K562 (cell line): ENCODE results near the gene STMN3. TPM values are rescaled to one million over a fixed set of nuclear protein-coding genes. Genes with fewer than 3 reads are reported as not detected.

ENCODE experiments used
- ATAC-seq: fragments of 200-7000 bp; cut with Tn5 transposase; 3 replicates; pipeline ENCODE4 v1.9.1; 2020; ENCODE audit warnings: moderate library complexity
- BruUV-seq: library from RNA; stranded (reverse); fragments of 400-500 nt; replicated peaks from 2 replicates; lab custom pipeline; 2021; lab: Mats Ljungman, UMichigan
- CTCF ChIA-PET: fragments of 300-600 bp; formaldehyde crosslinking; extraction: SDS; loops from one replicate; lab custom pipeline; 2021; ENCODE audit warnings: low intra/inter-chr PET ratio; lab: Yijun Ruan, JAX
- POLR2A ChIA-PET: fragments of 300-600, 350-650 bp; sonication (Branson Sonifier 250); formaldehyde crosslinking; extraction: SDS; loops from one replicate; lab custom pipeline; 2021; ENCODE audit warnings: antibody characterized with exemption, inconsistent platforms; lab: Yijun Ruan, JAX
- DNase-seq, 4 experiments: peaks; one replicate each; pipeline versions ENCODE4 v3.0.0 to v3.0.0-alpha.2; 2011 to 2018; ENCODE audit warnings: low spot score in 3 of 4, mixed read lengths in 3 of 4; ENCODE audit errors: extremely low read depth in 1 of 4
- FAIRE-seq: peaks from 2 replicates; lab custom pipeline; 2011; peaks lifted over from hg19 to GRCh38; lab: Jason Lieb, UNC
- H2AFZ ChIP-seq: 2 replicates; pipeline ENCODE4 v1.6.0; 2011; ENCODE audit warnings: low read depth, low read length, control low read depth, inconsistent platforms
- H3K27ac ChIP-seq: fragments of 200-600 bp; 3 replicates; pipeline ENCODE4 v1.8.0; 2011; ENCODE audit warnings: low read depth, mild to moderate bottlenecking, control low read depth, inconsistent platforms, low read length, moderate library complexity, mixed read lengths; ENCODE audit errors: extremely low read depth
- H3K27me3 ChIP-seq, 2 experiments: fragments of 300-600 bp in 1 of 2; 2 replicates in 1 of 2; 3 replicates in 1 of 2; pipeline versions ENCODE4 v1.6.0 to v1.8.0; 2011; ENCODE audit warnings: inconsistent platforms in 2 of 2, low read length in 2 of 2, mild to moderate bottlenecking in 1 of 2, mixed read lengths in 1 of 2, moderate library complexity in 1 of 2; ENCODE audit not compliant: control insufficient read depth in 2 of 2, insufficient read depth in 2 of 2
- H3K36me3 ChIP-seq: fragments of 300-600 bp; 3 replicates; pipeline ENCODE4 v1.8.0; 2011; ENCODE audit warnings: mild to moderate bottlenecking, low read length, inconsistent platforms; ENCODE audit not compliant: control insufficient read depth, insufficient read depth
- H3K4me1 ChIP-seq, 2 experiments: fragments of 200-600 bp in 1 of 2; replicated peaks in 1 of 2; 2 replicates in 1 of 2; 3 replicates in 1 of 2; pipeline versions ENCODE4 v1.5.1 to v1.8.0; 2011; ENCODE audit warnings: inconsistent platforms in 2 of 2, low read length in 2 of 2, mild to moderate bottlenecking in 1 of 2, mixed read lengths in 1 of 2, moderate library complexity in 1 of 2; ENCODE audit not compliant: control insufficient read depth in 2 of 2, insufficient read depth in 2 of 2
- H3K4me2 ChIP-seq: 2 replicates; pipeline ENCODE4 v1.6.1; 2011; ENCODE audit warnings: low read length, control low read depth, inconsistent platforms, mixed read lengths; ENCODE audit not compliant: insufficient read depth
- H3K4me3 ChIP-seq: fragments of 200-600 bp; sonication (generic), shearing (Covaris generic); 2 replicates; pipeline ENCODE4 v1.5.1; 2016; ENCODE audit warnings: control low read depth, inconsistent platforms
- H3K79me2 ChIP-seq: fragments of 200-600 bp; 3 replicates; pipeline ENCODE4 v1.8.0; 2011; ENCODE audit warnings: low read length, inconsistent platforms; ENCODE audit not compliant: control insufficient read depth, insufficient read depth
- H3K9ac ChIP-seq, 2 experiments: 2 replicates each; pipeline versions ENCODE4 v1.6.0 to v1.6.1; 2011; ENCODE audit warnings: low read depth in 2 of 2, low read length in 2 of 2, control low read depth in 1 of 2, inconsistent platforms in 1 of 2, mild to moderate bottlenecking in 1 of 2, mixed read lengths in 1 of 2; ENCODE audit not compliant: insufficient read depth in 1 of 2
- H3K9me1 ChIP-seq: one replicate; pipeline ENCODE4 v1.6.0; 2011; ENCODE audit warnings: inconsistent platforms, mild to moderate bottlenecking, low read length, moderate library complexity; ENCODE audit not compliant: control insufficient read depth, insufficient read depth
- H3K9me3 ChIP-seq: replicated peaks from 2 replicates; pipeline ENCODE4 v1.5.1; 2011; ENCODE audit warnings: low read depth, low read length, inconsistent platforms; ENCODE audit not compliant: control insufficient read depth, insufficient read depth
- H4K20me1 ChIP-seq: replicated peaks from 2 replicates; pipeline ENCODE4 v1.6.1; 2011; ENCODE audit warnings: low read length, inconsistent platforms, mixed read lengths; ENCODE audit not compliant: control insufficient read depth, insufficient read depth
- CEBPG ChIP-seq, 3 experiments: fragments of 200-800 bp in 1 of 3; sonication (Bioruptor generic) in 1 of 3; sonication (generic) in 1 of 3; formaldehyde crosslinking in 1 of 3; IDR thresholded peaks in 2 of 3; conservative IDR thresholded peaks in 1 of 3; 2 replicates each; pipeline versions ENCODE4 v1.6.1 to v1.8.0; 2016 to 2022; ENCODE audit warnings: missing compliant biosample characterization in 2 of 3, missing genetic modification characterization in 2 of 3, mild to moderate bottlenecking in 1 of 3, missing genetic modification reagents in 1 of 3
- CHD2 ChIP-seq: IDR thresholded peaks from 2 replicates; pipeline ENCODE4 v1.6.1; 2011; ENCODE audit warnings: low read depth, low read length
- JUN ChIP-seq, 2 experiments: sonication (generic) in 1 of 2; formaldehyde crosslinking in 1 of 2; IDR thresholded peaks; 2 replicates each; pipeline versions ENCODE4 v1.6.1 to v1.8.0; 2012 to 2022; ENCODE audit warnings: borderline replicate concordance in 2 of 2, mild to moderate bottlenecking in 2 of 2, improper control_type of control experiment in 1 of 2, low read depth in 1 of 2, low read length in 1 of 2, missing genetic modification reagents in 1 of 2
- KAT7 ChIP-seq: sonication (generic); formaldehyde crosslinking; IDR thresholded peaks from 2 replicates; pipeline ENCODE4 v1.8.0; 2022; ENCODE audit warnings: missing genetic modification reagents, mild to moderate bottlenecking, borderline replicate concordance
- KDM5B ChIP-seq: fragments of 200-600 bp; sonication (generic); IDR thresholded peaks from 2 replicates; pipeline ENCODE4 v1.6.1; 2012; ENCODE audit warnings: low read depth, mild to moderate bottlenecking, moderate library complexity, low read length, control low read depth, inconsistent platforms; ENCODE audit not compliant: insufficient replicate concordance
- MEIS2 ChIP-seq: fragments of 450-650 bp; IDR thresholded peaks from 2 replicates; pipeline ENCODE4 v1.6.1; 2014; ENCODE audit warnings: mild to moderate bottlenecking; ENCODE audit not compliant: partially characterized antibody
- SREBF2 ChIP-seq: sonication (generic); formaldehyde crosslinking; IDR thresholded peaks from 2 replicates; pipeline ENCODE4 v1.4.0; 2020; ENCODE audit warnings: mild to moderate bottlenecking, missing genetic modification reagents
- ZNF717 ChIP-seq: fragments of 250-450 bp; sonication (Bioruptor Pico); IDR thresholded peaks from 2 replicates; pipeline ENCODE4 v1.5.0; 2021
- WGBS: fragments of 100-300 bp; shearing (Covaris generic); methylation state at CpG from one replicate; pipeline ENCODE4 v1.1.6; 2016; ENCODE audit warnings: low coverage, mixed read lengths; ENCODE audit not compliant: insufficient coverage; ENCODE audit errors: missing lambda C conversion rate; 5-methylcytosine and 5-hydroxymethylcytosine counted together
- in situ Hi-C: fragments of 300-500 bp; cut with MboI; formaldehyde crosslinking; loops from 4 replicates; pipeline ENCODE4 v1.15.0; 2018; ENCODE audit warnings: inconsistent platforms, mixed read lengths
- intact Hi-C: fragments of 100-400 bp; cut with micrococcal nuclease; formaldehyde crosslinking; loops from 2 replicates; pipeline ENCODE4 v1.14.2; 2022
- polyA plus RNA-seq, 8 experiments: library from polyadenylated mRNA; depleted of rRNA in 4 of 8; stranded (reverse) in 5 of 8; unstranded in 3 of 8; fragments of >200 nt; fragmentation: Nextera tagmentation in 2 of 8; fragmentation: Illumina TruSeq in 1 of 8; extraction: Ambion mirVana in 2 of 8; extraction: Trizol in 1 of 8; gene quantifications; 2 replicates each; pipeline versions ENCODE4 v1.2.1 to v1.2.3, GENCODE V29; 2011 to 2014; ENCODE audit warnings: inconsistent platforms in 1 of 8, missing spikeins in 1 of 8
- total RNA-seq, 7 experiments: library from RNA; depleted of rRNA in 6 of 7; stranded (reverse); fragments of >200 nt in 6 of 7; fragmentation: Illumina TruSeq in 2 of 7; extraction: Trizol in 2 of 7; gene quantifications; 2 replicates each; pipeline versions ENCODE4 v1.2.1 to v1.2.3, GENCODE V29; 2011 to 2021; ENCODE audit warnings: low replicate concordance in 1 of 7
- TF ChIP-seq, protein P1 (sequence below), 3 experiments: fragments of 200-800 bp in 1 of 3; fragments of 250-450 bp in 1 of 3; fragments of 450-650 bp in 1 of 3; sonication (Bioruptor Pico) in 1 of 3; sonication (Bioruptor generic) in 1 of 3; formaldehyde crosslinking in 1 of 3; IDR thresholded peaks; 2 replicates each; pipeline versions ENCODE4 v1.6.1 to v1.8.0; 2016 to 2022; ENCODE audit warnings: mild to moderate bottlenecking in 2 of 3, missing genetic modification characterization in 2 of 3, missing compliant biosample characterization in 1 of 3, moderate library complexity in 1 of 3
- TF ChIP-seq, protein P2 (sequence below): fragments of 450-650 bp; IDR thresholded peaks from 2 replicates; pipeline ENCODE4 v1.6.1; 2016; ENCODE audit warnings: borderline replicate concordance
- TF ChIP-seq, protein P3 (sequence below), 2 experiments: IDR thresholded peaks; 2 replicates each; pipeline ENCODE4 v1.6.1; 2011; ENCODE audit warnings: borderline replicate concordance in 1 of 2, control low read depth in 1 of 2, low read depth in 1 of 2, low read length in 1 of 2, mild to moderate bottlenecking in 1 of 2, mixed read lengths in 1 of 2, moderate library complexity in 1 of 2; ENCODE audit not compliant: insufficient read depth in 1 of 2, insufficient read length in 1 of 2, poor library complexity in 1 of 2, severe bottlenecking in 1 of 2; ENCODE audit errors: extremely low read depth in 1 of 2

STMN3 gene
- total and polyA plus RNA-seq, 9 of the 15 experiments (the other 6 are each of a cell fraction or from before 2014, with no cell fraction given): 0.70 to 65.6 (median 29.4) TPM

DNA sequence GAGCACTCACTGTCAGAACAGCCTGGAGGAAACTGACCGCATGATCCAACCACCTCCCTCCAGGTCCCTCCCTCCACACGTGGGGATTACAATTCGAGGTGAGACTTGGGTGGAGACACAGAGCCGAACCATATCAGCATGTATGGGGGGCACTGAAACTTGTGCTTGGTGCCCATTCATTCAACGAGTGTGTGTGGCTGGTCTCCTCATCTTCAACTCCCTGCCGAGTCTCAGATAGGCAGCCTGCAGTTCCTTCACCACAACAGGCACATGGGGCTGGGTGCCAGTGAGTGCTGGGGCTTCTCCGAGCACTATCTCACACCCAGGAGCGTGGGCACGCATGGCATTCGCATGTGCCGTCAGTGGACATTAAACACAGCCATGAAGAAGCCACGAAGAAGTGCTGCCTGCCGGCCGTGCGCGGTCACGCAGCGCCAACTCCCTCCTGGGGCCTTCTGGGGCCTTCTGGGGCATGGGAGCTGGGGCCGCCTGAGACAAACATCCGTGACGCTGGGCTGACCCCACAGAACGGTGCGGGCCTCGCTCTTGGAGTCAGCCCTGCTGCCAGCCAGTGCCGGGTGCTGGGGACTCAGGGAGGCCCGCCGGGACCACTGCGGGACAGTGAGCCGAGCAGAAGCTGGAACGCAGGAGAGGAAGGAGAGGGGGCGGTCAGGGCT lies 4.2 kb upstream of the STMN3 start:
- intact Hi-C loops: loop anchor here (10.0 kb wide), 1 partner anchor 123 kb away; the partner anchor contains the start of gene PTK6
- POLR2A ChIA-PET: interaction anchor here (1.3 to 1.5 kb wide), 3 partner anchors 11 to 50 kb away, joined by 3 to 11 read pairs (median 5); partner anchors contain the start of genes ARFRP1 and ZGPAT
- ATAC-seq: peak; percentile 22
- TF ChIP-seq, protein P1, sequence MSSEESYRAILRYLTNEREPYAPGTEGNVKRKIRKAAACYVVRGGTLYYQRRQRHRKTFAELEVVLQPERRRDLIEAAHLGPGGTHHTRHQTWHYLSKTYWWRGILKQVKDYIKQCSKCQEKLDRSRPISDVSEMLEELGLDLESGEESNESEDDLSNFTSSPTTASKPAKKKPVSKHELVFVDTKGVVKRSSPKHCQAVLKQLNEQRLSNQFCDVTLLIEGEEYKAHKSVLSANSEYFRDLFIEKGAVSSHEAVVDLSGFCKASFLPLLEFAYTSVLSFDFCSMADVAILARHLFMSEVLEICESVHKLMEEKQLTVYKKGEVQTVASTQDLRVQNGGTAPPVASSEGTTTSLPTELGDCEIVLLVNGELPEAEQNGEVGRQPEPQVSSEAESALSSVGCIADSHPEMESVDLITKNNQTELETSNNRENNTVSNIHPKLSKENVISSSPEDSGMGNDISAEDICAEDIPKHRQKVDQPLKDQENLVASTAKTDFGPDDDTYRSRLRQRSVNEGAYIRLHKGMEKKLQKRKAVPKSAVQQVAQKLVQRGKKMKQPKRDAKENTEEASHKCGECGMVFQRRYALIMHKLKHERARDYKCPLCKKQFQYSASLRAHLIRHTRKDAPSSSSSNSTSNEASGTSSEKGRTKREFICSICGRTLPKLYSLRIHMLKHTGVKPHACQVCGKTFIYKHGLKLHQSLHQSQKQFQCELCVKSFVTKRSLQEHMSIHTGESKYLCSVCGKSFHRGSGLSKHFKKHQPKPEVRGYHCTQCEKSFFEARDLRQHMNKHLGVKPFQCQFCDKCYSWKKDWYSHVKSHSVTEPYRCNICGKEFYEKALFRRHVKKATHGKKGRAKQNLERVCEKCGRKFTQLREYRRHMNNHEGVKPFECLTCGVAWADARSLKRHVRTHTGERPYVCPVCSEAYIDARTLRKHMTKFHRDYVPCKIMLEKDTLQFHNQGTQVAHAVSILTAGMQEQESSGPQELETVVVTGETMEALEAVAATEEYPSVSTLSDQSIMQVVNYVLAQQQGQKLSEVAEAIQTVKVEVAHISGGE (CRISPR knock-in tag; IDR thresholded peaks at IDR 0.05): peak in 1 of 3 experiments; percentile 95; a peak in 2 of 6 replicates
- peak; percentile 20 for TF ChIP-seq KDM5B
- TF ChIP-seq ZNF717 (CRISPR knock-in tag): no peak
- 0 out of 2 replicates have a peak, but pooled peaks have one; percentile 70 for TF ChIP-seq KAT7
- TF ChIP-seq, protein P2, sequence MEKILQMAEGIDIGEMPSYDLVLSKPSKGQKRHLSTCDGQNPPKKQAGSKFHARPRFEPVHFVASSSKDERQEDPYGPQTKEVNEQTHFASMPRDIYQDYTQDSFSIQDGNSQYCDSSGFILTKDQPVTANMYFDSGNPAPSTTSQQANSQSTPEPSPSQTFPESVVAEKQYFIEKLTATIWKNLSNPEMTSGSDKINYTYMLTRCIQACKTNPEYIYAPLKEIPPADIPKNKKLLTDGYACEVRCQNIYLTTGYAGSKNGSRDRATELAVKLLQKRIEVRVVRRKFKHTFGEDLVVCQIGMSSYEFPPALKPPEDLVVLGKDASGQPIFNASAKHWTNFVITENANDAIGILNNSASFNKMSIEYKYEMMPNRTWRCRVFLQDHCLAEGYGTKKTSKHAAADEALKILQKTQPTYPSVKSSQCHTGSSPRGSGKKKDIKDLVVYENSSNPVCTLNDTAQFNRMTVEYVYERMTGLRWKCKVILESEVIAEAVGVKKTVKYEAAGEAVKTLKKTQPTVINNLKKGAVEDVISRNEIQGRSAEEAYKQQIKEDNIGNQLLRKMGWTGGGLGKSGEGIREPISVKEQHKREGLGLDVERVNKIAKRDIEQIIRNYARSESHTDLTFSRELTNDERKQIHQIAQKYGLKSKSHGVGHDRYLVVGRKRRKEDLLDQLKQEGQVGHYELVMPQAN: no peak
- TF ChIP-seq CHD2: no peak
- 0 out of 2 replicates have a peak, but pooled peaks have one; percentile 7 for TF ChIP-seq CEBPG (CRISPR knock-in tag; IDR thresholded peaks at IDR 0.05)
- no peak for TF ChIP-seq CEBPG (tag; conservative IDR thresholded peaks at IDR 0.05 in 1 of 2, IDR thresholded peaks at IDR 0.05 in 1 of 2)
- TF ChIP-seq, protein P3, sequence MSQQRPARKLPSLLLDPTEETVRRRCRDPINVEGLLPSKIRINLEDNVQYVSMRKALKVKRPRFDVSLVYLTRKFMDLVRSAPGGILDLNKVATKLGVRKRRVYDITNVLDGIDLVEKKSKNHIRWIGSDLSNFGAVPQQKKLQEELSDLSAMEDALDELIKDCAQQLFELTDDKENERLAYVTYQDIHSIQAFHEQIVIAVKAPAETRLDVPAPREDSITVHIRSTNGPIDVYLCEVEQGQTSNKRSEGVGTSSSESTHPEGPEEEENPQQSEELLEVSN (IDR thresholded peaks at IDR 0.05; ENCODE audit: borderline replicate concordance in 1 of 2, extremely low read depth in 1 of 2, insufficient read depth in 1 of 2, insufficient read length in 1 of 2, low read depth in 1 of 2, low read length in 1 of 2, poor library complexity in 1 of 2, severe bottlenecking in 1 of 2): peak; percentile 77 to 84
- no peak for TF ChIP-seq MEIS2
- TF ChIP-seq SREBF2 (CRISPR knock-in tag): peak; percentile 88; the same call in 1 of the 2 replicates
- no peak for TF ChIP-seq JUN (IDR thresholded peaks at IDR 0.05; ENCODE audit: borderline replicate concordance, low read depth, low read length)
- no peak for TF ChIP-seq JUN (CRISPR knock-in tag; IDR thresholded peaks at IDR 0.05; ENCODE audit: borderline replicate concordance)

More for the DNA sequence above, 4.2 kb upstream of the STMN3 start:
- H3K4me3 ChIP-seq: peak overlapping the region; percentile 63
- H3K79me2 ChIP-seq: peaks cover 33% of the 10 kb centered on the region
- peak overlapping the region; percentile 88 for H3K4me2 ChIP-seq
- DNase-seq (peak; percentile 44 to 68 (median 50)), FAIRE-seq (peak; percentile 71)
- peaks cover 28 to 62% of the 10 kb centered on the region in 2 experiments for H3K4me1 ChIP-seq
- CTCF ChIA-PET: interaction anchor here (0.5 kb wide), 1 partner anchor 43 kb away, joined by 3 read pairs; no protein-coding TSS in a partner anchor
- peak overlapping the region; percentile 89 to 100 for H3K9ac ChIP-seq
- WGBS: 2% methylated on average over 26 of the region's 31 CpGs
- BruUV-seq: TSS peak; percentile 79
- H3K27me3 ChIP-seq: no peaks in the 10 kb centered on the region
- H3K9me1 ChIP-seq: no peaks in the 10 kb centered on the region
- H3K9me3 ChIP-seq: no peaks in the 10 kb centered on the region
- H2AFZ ChIP-seq: peak overlapping the region; percentile 98
- peak overlapping the region; percentile 87 for H3K27ac ChIP-seq
- no peaks in the 10 kb centered on the region for H4K20me1 ChIP-seq
- peaks cover 30% of the 10 kb centered on the region; the same call in 2 of the 3 replicates for H3K36me3 ChIP-seq
- in situ Hi-C loops: no loop called here
